ENCODE measurements around the gene OXLD1.

DNA sequence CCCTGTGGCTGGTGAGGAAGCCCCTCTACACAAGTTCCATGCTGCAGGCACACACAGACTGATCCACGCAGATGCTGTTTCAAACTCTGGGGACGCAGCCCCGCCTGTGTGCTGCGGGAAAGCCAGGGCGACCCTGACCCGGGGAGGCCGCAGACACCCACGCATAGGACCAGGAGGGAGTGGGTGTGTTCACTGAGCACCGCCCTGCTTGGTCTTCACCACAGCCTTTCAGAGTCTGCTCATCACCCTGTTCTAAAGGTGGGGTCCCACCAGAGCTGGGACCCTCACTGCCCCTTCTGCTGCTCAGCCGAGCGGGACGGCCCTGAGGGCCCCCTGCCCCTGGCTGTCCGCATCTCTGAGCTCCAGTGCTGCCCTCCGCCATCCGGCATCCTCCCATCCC lies 21.9 kb downstream of the OXLD1 start:
- TF ChIP-seq, protein P1, sequence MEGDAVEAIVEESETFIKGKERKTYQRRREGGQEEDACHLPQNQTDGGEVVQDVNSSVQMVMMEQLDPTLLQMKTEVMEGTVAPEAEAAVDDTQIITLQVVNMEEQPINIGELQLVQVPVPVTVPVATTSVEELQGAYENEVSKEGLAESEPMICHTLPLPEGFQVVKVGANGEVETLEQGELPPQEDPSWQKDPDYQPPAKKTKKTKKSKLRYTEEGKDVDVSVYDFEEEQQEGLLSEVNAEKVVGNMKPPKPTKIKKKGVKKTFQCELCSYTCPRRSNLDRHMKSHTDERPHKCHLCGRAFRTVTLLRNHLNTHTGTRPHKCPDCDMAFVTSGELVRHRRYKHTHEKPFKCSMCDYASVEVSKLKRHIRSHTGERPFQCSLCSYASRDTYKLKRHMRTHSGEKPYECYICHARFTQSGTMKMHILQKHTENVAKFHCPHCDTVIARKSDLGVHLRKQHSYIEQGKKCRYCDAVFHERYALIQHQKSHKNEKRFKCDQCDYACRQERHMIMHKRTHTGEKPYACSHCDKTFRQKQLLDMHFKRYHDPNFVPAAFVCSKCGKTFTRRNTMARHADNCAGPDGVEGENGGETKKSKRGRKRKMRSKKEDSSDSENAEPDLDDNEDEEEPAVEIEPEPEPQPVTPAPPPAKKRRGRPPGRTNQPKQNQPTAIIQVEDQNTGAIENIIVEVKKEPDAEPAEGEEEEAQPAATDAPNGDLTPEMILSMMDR (conservative IDR thresholded peaks at IDR 0.05; ENCODE audit: low read depth, low read length) = no peak
- TF ChIP-seq EZH2 (IDR thresholded peaks at IDR 0.05; ENCODE audit: borderline replicate concordance, low read depth, low read length, poor library complexity, severe bottlenecking) = no peak

All from A673 (cell line).